ENCODE measurements around the gene TRIM31. TPM values are rescaled to one million over a fixed set of nuclear protein-coding genes. Genes with fewer than 3 reads are reported as not detected.

Gene TRIM31
- total RNA-seq, 2 experiments from 2014 or later, result not detected

- POLR2A ChIA-PET, result interaction anchor here (0.8 kb wide), 1 partner anchor 51 kb away, joined by 3 read pairs; no protein-coding TSS in a partner anchor
- Histone ChIP-seq H4K20me1 (ENCODE audit: insufficient read depth, low read length) (no peaks in the 10 kb centered on the region), H3K27ac (ENCODE audit: low read depth, low read length, poor library complexity, severe bottlenecking) (no peak overlapping the region), H2AFZ (ENCODE audit: low read length) (no peak overlapping the region), H3K4me2 (ENCODE audit: low read length) (no peak overlapping the region), H3K79me2 (ENCODE audit: insufficient read depth, low read depth, low read length) (no peaks in the 10 kb centered on the region), H3K36me3 (ENCODE audit: insufficient read depth, low read length) (peaks cover 7% of the 10 kb centered on the region; the same call in 1 of the 2 replicates), H3K9me3 (ENCODE audit: low read length) (no peaks in the 10 kb centered on the region), H3K4me3 (ENCODE audit: low read depth, low read length, poor library complexity, severe bottlenecking) (no peak overlapping the region), H3K4me1 (ENCODE audit: insufficient read depth, low read length, poor library complexity, severe bottlenecking) (no peaks in the 10 kb centered on the region), H3K9me2 (ENCODE audit: insufficient read depth, low read length) (no peaks in the 10 kb centered on the region)
- BruUV-seq (replicated peaks), result no TSS peak
- intact Hi-C loops (cut with micrococcal nuclease; ENCODE audit: unreplicated experiment), result no loop called here
- TF ChIP-seq EZH2phosphoT487 (IDR thresholded peaks at IDR 0.05; ENCODE audit: borderline replicate concordance, low read depth, low read length) (no peak), CTCF (conservative IDR thresholded peaks at IDR 0.05; ENCODE audit: low read length) (no peak)
- CTCF ChIA-PET (ENCODE audit: unreplicated experiment), result no interaction called here
- no peak for DNase-seq (ENCODE audit: low spot score)
These were observed 38.4 kb downstream of the TRIM31 start for GRCh38 chr6:30074331-30075093.

GRCh38 chr6:30073489-30074235, 39.2 kb downstream of the TRIM31 start:
- BruUV-seq (replicated peaks), result no TSS peak
- Histone ChIP-seq H3K4me3 (ENCODE audit: low read depth, low read length, poor library complexity, severe bottlenecking) (no peak overlapping the region), H3K36me3 (ENCODE audit: insufficient read depth, low read length) (peaks cover 7% of the 10 kb centered on the region; the same call in 1 of the 2 replicates), H3K9me3 (ENCODE audit: low read length) (no peaks in the 10 kb centered on the region), H3K27ac (ENCODE audit: low read depth, low read length, poor library complexity, severe bottlenecking) (no peak overlapping the region), H4K20me1 (ENCODE audit: insufficient read depth, low read length) (no peaks in the 10 kb centered on the region), H2AFZ (ENCODE audit: low read length) (no peak overlapping the region), H3K4me1 (ENCODE audit: insufficient read depth, low read length, poor library complexity, severe bottlenecking) (no peaks in the 10 kb centered on the region), H3K4me2 (ENCODE audit: low read length) (no peak overlapping the region), H3K9me2 (ENCODE audit: insufficient read depth, low read length) (no peaks in the 10 kb centered on the region), H3K79me2 (ENCODE audit: insufficient read depth, low read depth, low read length) (no peaks in the 10 kb centered on the region)
- ChIA-PET CTCF (ENCODE audit: unreplicated experiment) (no interaction called here), POLR2A (interaction anchor here (0.8 kb wide), 1 partner anchor 52 kb away, joined by 3 read pairs; no protein-coding TSS in a partner anchor)
- TF ChIP-seq EZH2phosphoT487 (IDR thresholded peaks at IDR 0.05; ENCODE audit: borderline replicate concordance, low read depth, low read length), result no peak
- TF ChIP-seq CTCF (conservative IDR thresholded peaks at IDR 0.05; ENCODE audit: low read length), result no peak
- intact Hi-C loops (cut with micrococcal nuclease; ENCODE audit: unreplicated experiment), result no loop called here
- no peak for DNase-seq (ENCODE audit: low spot score)

Measured in OCI-LY7 (cell line).